Sigmoid colon (tissue), 4 donors: ENCODE data around the gene MITF.

Source experiments
- EP300 ChIP-seq, 4 donors: sonication (generic); formaldehyde crosslinking; IDR thresholded peaks; one replicate each; pipeline ENCODE4 v1.6.1; 2017; ENCODE audit warnings: antibody characterized with exemption in 4 of 4
- POLR2A ChIP-seq, 2 donors: fragments of 450-650 bp; IDR thresholded peaks; one replicate each; pipeline ENCODE4 v1.6.1; 2016; ENCODE audit warnings: antibody characterized with exemption in 2 of 2, mild to moderate bottlenecking in 2 of 2, moderate library complexity in 2 of 2

DNA sequence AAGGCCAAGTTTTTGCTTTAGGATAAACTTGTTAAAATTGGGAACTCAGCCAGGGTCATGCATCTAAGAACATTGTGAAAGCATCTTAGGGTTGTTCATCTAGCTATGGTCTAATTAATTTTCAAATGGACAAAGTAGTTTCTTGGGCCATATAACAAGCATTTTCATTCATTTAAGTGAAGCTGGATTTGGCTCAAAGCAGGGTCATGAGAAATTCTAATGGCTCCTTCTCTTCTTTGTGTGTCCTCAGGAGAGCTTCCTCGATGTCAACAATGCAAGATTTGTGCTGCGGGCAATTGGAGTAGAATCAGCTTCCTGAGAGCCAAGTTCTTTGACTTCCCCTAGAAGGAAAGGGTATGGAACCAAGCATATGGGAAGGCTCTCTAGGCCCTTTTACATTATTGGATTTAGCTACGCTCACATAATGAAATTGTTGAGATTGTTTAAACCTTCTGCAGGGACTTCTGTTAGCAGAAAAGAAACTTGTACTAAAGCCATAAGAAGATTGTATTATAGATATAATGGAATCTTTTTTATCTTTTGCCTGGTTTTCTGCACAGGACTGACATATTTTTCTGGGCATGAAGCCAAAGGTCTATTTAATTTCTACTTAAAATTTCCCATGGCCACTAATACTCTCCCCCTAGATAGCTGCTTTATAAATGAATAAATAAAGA is 258.5 kb downstream of the MITF start:
- no peak for TF ChIP-seq POLR2A (IDR thresholded peaks at IDR 0.05)
- no peak for TF ChIP-seq EP300 (IDR thresholded peaks at IDR 0.05)
